NB4 (cell line): Measurements from ENCODE around the gene ADAMTSL1.

Experiments used
- DNase-seq: peaks from one replicate; pipeline ENCODE4 v3.0.0; 2010; ENCODE audit warnings: low read depth
- H3K4me3 ChIP-seq: one replicate; pipeline ENCODE4 v1.5.1; 2011; ENCODE audit warnings: mild to moderate bottlenecking, low read depth, low read length, moderate library complexity
- CTCF ChIP-seq: IDR thresholded peaks from one replicate; pipeline ENCODE4 v1.5.1; 2012; ENCODE audit warnings: low read depth, low read length
- MYC ChIP-seq: IDR thresholded peaks from 2 replicates; pipeline ENCODE4 v1.6.1; 2011; ENCODE audit warnings: low read depth, low read length
- POLR2A ChIP-seq: IDR thresholded peaks from 2 replicates; pipeline ENCODE4 v1.6.1; 2011; ENCODE audit warnings: mild to moderate bottlenecking; ENCODE audit not compliant: insufficient read length; ENCODE audit errors: extremely low read depth
- TF ChIP-seq, protein P1 (sequence below): IDR thresholded peaks from 2 replicates; pipeline ENCODE4 v1.6.1; 2011; ENCODE audit warnings: low read depth, low read length

Gene ADAMTSL1

DNA sequence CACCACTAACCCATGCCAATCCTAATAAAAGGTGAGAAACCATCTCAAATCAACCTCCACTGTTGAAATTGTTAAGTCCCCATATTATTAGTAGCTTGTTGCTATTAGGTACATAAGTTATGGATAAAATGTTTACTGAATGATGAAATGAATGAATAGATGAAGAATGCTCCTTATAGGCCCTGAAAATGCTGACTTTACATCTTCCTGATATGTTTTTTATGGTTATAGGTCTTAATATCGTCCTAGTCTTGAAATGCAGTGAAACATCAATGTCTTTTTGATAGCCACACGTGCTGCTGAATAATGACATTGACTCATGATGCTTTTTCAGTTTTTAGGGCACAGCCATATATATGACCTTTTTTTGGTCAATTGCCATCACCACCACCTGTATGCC lies 281.3 kb downstream of the ADAMTSL1 start:
- no peak for TF ChIP-seq CTCF
- no peak for DNase-seq
- H3K4me3 ChIP-seq, result no peak overlapping the region

DNA sequence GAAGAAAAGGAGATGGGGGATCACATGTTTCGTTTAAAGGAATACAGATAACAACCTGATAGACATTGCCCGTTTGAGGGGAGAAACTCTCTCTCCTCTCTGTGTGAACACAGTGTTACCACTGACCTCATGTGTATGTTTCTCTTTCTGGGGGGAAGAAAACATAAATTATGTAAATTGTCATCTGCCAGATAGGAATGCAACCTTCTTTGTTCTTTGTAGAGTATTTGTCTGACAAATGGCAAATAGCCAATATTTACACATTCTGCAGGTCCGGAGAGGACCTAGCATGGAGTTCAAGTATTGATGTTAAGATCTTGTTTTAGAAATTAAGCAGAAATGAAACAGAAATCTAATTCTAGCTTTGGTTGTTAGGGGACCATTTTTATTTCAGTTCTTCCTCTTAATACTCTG lies 282.8 kb downstream of the ADAMTSL1 start:
- TF ChIP-seq CTCF (no peak), POLR2A (no peak), MYC (no peak)
- TF ChIP-seq, protein P1, sequence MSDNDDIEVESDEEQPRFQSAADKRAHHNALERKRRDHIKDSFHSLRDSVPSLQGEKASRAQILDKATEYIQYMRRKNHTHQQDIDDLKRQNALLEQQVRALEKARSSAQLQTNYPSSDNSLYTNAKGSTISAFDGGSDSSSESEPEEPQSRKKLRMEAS, result no peak
- DNase-seq, result no peak

DNA sequence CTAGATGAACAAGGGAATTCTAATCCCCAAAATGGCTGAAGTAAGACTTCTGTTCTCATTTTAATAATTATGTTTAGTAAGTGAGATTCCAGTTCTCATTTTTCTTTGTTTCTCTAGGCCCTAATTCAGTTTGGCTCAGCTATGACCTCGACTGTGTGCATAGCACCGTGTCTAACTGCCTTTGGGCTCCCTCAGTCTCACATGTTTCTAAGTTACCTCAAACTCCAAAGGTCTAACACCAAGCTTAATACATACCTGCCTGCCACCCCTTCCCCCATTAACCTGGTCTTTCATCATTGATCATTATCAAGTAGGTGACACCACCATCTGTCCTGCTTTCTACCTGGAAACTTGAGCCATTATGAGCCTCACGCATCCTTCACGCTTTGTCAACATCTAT lies 285.9 kb downstream of the ADAMTSL1 start:
- no peak for DNase-seq
- TF ChIP-seq MYC (no peak), POLR2A (no peak), CTCF (no peak)
- TF ChIP-seq, protein P1, result no peak
- H3K4me3 ChIP-seq, result no peak overlapping the region

More for the DNA sequence above, 282.8 kb downstream of the ADAMTSL1 start:
- no peak overlapping the region for H3K4me3 ChIP-seq

GRCh38 chr9:18761742-18762300 lies 287.9 kb downstream of the ADAMTSL1 start:
- TF ChIP-seq CTCF, result no peak
- no peak for TF ChIP-seq POLR2A
- no peak for TF ChIP-seq MYC
- TF ChIP-seq, protein P1, result no peak
- DNase-seq, result no peak
- no peak overlapping the region for H3K4me3 ChIP-seq

DNA sequence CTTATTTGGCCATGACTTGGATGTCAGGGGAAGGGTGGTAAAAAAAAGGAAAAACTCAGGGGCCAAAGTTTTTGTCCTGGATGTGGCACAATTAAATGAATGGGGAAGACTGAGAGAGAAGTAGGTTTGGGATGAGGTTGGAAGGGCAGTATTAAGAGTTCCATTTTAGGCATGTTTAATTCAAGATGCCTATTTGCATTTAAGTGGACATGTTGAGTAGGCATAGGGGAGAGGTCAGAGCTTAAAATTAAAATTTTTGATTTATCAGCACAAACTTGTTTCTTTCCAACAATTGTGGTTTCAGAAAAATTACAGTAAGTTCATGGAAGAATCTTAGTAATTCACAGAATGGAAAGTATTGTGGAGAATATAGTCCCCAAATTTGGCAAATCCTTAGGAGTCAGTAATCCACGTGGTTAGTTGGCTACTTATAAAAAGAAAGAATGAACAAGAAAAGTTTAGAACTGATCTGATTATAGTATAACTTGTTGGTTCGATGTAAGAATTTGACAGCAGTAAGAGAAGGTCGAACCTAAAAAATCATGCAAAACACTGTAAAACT lies 293.1 kb downstream of the ADAMTSL1 start:
- no peak overlapping the region for H3K4me3 ChIP-seq
- no peak for DNase-seq
- no peak for TF ChIP-seq MYC

DNA sequence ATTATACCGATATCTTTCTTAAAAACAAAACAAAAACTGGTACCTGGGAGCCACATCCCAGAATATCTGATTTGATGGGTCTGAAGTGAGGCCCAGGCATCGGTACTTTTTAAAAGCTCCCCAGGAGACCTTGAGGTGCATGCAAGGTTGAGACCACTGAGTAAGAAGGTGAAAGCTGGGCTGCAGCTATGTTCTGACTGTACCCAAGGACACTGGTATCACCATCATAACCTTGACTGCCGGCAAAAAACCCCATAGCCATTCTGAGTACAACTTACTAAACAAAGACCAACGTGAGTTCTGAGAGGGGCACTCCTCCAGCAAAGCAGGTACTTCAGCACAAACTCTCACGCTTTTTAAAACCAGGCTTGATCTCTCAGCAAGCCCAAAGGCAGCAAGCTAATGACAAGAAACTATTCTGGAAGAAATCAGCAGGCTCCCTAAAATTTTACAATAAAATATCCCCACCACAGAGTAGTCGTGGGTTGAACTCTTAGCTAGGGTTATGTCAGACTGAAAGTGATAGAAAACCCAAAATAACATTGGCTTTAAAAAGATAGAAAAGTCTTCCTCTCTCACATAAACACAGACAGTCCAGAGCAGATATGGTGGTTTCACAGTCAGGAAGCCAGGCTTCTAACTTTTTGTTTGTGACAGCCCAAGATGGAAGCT lies 295.1 kb downstream of the ADAMTSL1 start:
- no peak for TF ChIP-seq POLR2A
- TF ChIP-seq, protein P1, result no peak
- TF ChIP-seq CTCF, result no peak
- no peak for TF ChIP-seq MYC
- H3K4me3 ChIP-seq, result no peak overlapping the region
- DNase-seq, result no peak
